PC-9 (cell line): ENCODE data around the gene OSBPL2. TPM values are rescaled to one million over a fixed set of nuclear protein-coding genes. Genes with fewer than 3 reads are reported as not detected.

ENCODE experiments used
- BruUV-seq: library from RNA; stranded (reverse); fragments of 400-500 nt; replicated peaks from 2 replicates; lab custom pipeline; 2021; lab: Mats Ljungman, UMichigan
- CTCF ChIA-PET: fragments of 300-600 bp; sonication (Branson Sonifier 250); formaldehyde crosslinking; loops from one replicate; lab custom pipeline; 2022; ENCODE audit warnings: antibody characterized with exemption; lab: Charles Lee
- POLR2A ChIA-PET: fragments of 300-600 bp; sonication (Branson Sonifier 250); formaldehyde crosslinking; loops from one replicate; lab custom pipeline; 2022; ENCODE audit warnings: antibody characterized with exemption; ENCODE audit not compliant: unreplicated experiment; lab: Charles Lee
- DNase-seq, 2 experiments: peaks; one replicate each; pipeline versions ENCODE4 v3.0.0 to v3.0.0-alpha.2; 2015 to 2022; ENCODE audit warnings: mixed read lengths in 1 of 2
- H2AFZ ChIP-seq: fragments of 200-600 bp; sonication (generic); 2 replicates; pipeline ENCODE4 v1.8.1; 2017; ENCODE audit warnings: antibody characterized with exemption
- H3F3A ChIP-seq: fragments of 200-600 bp; sonication (generic); 2 replicates; pipeline ENCODE4 v1.8.1; 2017; ENCODE audit warnings: antibody characterized with exemption, mild to moderate bottlenecking, low read depth; ENCODE audit not compliant: insufficient read depth
- H3K27ac ChIP-seq: fragments of 200-600 bp; sonication (generic); 2 replicates; pipeline ENCODE4 v1.6.1; 2016; ENCODE audit warnings: mixed run types
- H3K27me3 ChIP-seq: fragments of 200-600 bp; sonication (generic); 2 replicates; pipeline ENCODE4 v1.6.1; 2016; ENCODE audit warnings: low read depth, mixed run types; ENCODE audit not compliant: insufficient read depth
- H3K36me3 ChIP-seq: fragments of 200-600 bp; sonication (generic); 2 replicates; pipeline ENCODE4 v1.6.1; 2016; ENCODE audit warnings: low read depth, mixed run types
- H3K4me1 ChIP-seq: fragments of 200-600 bp; sonication (generic); replicated peaks from 2 replicates; pipeline ENCODE4 v1.6.1; 2016; ENCODE audit warnings: mixed run types; ENCODE audit not compliant: insufficient read depth
- H3K4me2 ChIP-seq: fragments of 200-600 bp; sonication (generic); 2 replicates; pipeline ENCODE4 v1.6.1; 2017; ENCODE audit warnings: mixed run types
- H3K4me3 ChIP-seq: fragments of 200-600 bp; sonication (generic); 2 replicates; pipeline ENCODE4 v1.6.1; 2016; ENCODE audit warnings: mixed run types
- H3K79me2 ChIP-seq: fragments of 200-600 bp; sonication (generic); 2 replicates; pipeline ENCODE4 v1.6.1; 2017; ENCODE audit warnings: low read depth, mixed run types
- H3K9me2 ChIP-seq: fragments of 200-600 bp; sonication (generic); 2 replicates; pipeline ENCODE4 v1.8.1; 2017; ENCODE audit warnings: mild to moderate bottlenecking; ENCODE audit not compliant: insufficient read depth
- H3K9me3 ChIP-seq: fragments of 200-600 bp; sonication (generic); 2 replicates; pipeline ENCODE4 v1.8.1; 2016; ENCODE audit warnings: low read depth; ENCODE audit not compliant: insufficient read depth
- H4K20me1 ChIP-seq: fragments of 200-600 bp; sonication (generic); 2 replicates; pipeline ENCODE4 v1.8.1; 2017; ENCODE audit not compliant: insufficient read depth
- EZH2 ChIP-seq: fragments of 200-600 bp; sonication (generic); IDR thresholded peaks from 2 replicates; pipeline ENCODE4 v1.8.0; 2017; ENCODE audit warnings: antibody characterized with exemption, low read depth
- intact Hi-C: fragments of 100-400 bp; cut with micrococcal nuclease; formaldehyde crosslinking; loops from one replicate; pipeline ENCODE4 v1.10.0; 2022; ENCODE audit not compliant: unreplicated experiment
- total RNA-seq: library from RNA; stranded (reverse); gene quantifications from 2 replicates; pipeline ENCODE4 v1.2.3, GENCODE V29; 2021
- TF ChIP-seq, protein P1 (sequence below): fragments of 200-600 bp; sonication (generic); conservative IDR thresholded peaks from 2 replicates; pipeline ENCODE4 v1.6.1; 2017; ENCODE audit warnings: mixed run types, antibody characterized with exemption, mild to moderate bottlenecking, moderate library complexity

OSBPL2 gene
- total RNA-seq, 1 experiment from 2014 or later = 84.8 TPM

DNA sequence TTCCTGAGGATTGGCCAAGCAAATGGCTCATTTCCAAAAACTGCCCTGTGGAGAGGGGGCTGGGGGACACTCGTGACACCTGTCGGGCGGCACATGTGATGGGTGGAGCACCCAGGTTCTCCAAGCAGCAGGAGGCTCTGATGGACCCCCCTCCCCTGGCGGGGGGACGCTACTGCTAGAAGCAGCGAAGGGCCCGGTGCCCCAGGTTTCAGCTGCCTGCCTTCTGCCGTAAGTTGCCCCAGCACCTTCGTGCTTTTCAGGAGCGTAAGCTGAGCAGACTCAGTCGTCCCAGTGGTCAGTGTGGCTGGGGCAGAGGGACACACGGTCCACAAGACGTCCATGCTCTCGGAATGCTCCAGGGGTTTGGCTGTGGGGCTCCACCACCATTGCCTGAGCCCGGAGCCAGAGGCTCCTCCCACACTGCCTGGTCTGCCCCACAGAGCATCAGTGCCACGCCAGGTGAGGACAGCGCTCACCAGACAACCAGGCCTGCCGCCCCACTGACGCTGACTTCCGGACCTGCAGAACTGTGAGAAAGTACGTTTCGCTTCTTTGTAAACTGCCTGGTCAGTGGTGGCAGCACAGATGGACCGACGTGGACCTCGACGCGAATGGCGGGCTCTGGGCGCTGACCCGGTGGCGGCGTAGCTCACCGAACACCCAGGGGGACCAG, 60.4 kb downstream of the OSBPL2 start:
- peaks cover 6% of the 10 kb centered on the region for H3K79me2 ChIP-seq
- 0 out of 2 replicates have a peak, but pooled peaks cover 5% of the 10 kb centered on the region for H3K36me3 ChIP-seq
- CTCF ChIA-PET = interaction anchor here (0.7 kb wide), 1 partner anchor 521 kb away, joined by 3 read pairs; no protein-coding TSS in a partner anchor
- no peak for DNase-seq
- H3K9me2 ChIP-seq = no peaks in the 10 kb centered on the region
- no peak overlapping the region for H2AFZ ChIP-seq
- H3K4me2 ChIP-seq = no peak overlapping the region
- peaks cover 8% of the 10 kb centered on the region for H4K20me1 ChIP-seq
- no TSS peak for BruUV-seq
- TF ChIP-seq EZH2 = no peak
- TF ChIP-seq, protein P1, sequence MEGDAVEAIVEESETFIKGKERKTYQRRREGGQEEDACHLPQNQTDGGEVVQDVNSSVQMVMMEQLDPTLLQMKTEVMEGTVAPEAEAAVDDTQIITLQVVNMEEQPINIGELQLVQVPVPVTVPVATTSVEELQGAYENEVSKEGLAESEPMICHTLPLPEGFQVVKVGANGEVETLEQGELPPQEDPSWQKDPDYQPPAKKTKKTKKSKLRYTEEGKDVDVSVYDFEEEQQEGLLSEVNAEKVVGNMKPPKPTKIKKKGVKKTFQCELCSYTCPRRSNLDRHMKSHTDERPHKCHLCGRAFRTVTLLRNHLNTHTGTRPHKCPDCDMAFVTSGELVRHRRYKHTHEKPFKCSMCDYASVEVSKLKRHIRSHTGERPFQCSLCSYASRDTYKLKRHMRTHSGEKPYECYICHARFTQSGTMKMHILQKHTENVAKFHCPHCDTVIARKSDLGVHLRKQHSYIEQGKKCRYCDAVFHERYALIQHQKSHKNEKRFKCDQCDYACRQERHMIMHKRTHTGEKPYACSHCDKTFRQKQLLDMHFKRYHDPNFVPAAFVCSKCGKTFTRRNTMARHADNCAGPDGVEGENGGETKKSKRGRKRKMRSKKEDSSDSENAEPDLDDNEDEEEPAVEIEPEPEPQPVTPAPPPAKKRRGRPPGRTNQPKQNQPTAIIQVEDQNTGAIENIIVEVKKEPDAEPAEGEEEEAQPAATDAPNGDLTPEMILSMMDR = no peak
- no peaks in the 10 kb centered on the region for H3K4me1 ChIP-seq
- intact Hi-C loops = no loop called here
- H3K27ac ChIP-seq = no peak overlapping the region
- POLR2A ChIA-PET = no interaction called here
- peaks cover 34% of the 10 kb centered on the region for H3F3A ChIP-seq
- no peak overlapping the region for H3K4me3 ChIP-seq
- no peaks in the 10 kb centered on the region for H3K9me3 ChIP-seq
- no peaks in the 10 kb centered on the region for H3K27me3 ChIP-seq

DNA sequence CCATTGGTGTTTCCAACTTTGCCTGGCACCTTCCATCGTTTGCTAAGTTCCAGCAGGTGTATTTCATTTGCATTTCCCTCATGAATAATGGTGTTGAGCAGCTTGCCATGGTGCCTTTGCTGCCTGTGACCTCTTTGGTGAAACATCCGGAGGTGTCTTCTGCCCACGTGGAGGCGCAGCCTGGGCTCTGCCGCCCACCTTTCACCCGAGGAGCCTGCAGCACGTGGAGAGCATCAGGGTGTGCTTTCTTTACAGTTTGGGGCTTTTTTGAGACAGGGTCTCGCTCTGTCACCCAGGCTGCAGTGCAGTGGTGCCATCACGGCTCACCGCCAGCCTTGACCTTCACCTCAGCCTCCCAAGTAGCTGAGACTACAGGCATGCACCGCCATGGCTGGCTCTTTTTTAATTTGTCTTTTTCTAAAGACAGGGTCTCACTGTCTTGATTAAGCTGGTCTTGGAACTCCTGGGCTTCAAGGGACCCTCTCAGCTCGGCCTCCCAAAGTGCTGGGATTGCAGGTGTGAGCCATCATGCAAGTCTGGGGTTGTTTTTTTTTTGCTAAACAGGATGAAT, 61.4 kb downstream of the OSBPL2 start:
- intact Hi-C loops = loop anchor here (5.0 kb wide), 3 partner anchors 323 to 493 kb away; no protein-coding TSS in a partner anchor
- Histone ChIP-seq H3K79me2 (peaks cover 17% of the 10 kb centered on the region), H3F3A (peaks cover 37% of the 10 kb centered on the region), H3K27me3 (no peaks in the 10 kb centered on the region), H4K20me1 (peaks cover 19% of the 10 kb centered on the region), H3K4me3 (no peak overlapping the region), H3K27ac (no peak overlapping the region), H3K4me1 (0 out of 2 replicates have a peak, but pooled peaks cover 7% of the 10 kb centered on the region), H3K4me2 (no peak overlapping the region), H3K9me3 (no peaks in the 10 kb centered on the region), H3K9me2 (no peaks in the 10 kb centered on the region), H2AFZ (no peak overlapping the region), H3K36me3 (0 out of 2 replicates have a peak, but pooled peaks cover 5% of the 10 kb centered on the region)
- ChIA-PET POLR2A (no interaction called here), CTCF (no interaction called here)
- TF ChIP-seq, protein P1 = no peak
- no peak for TF ChIP-seq EZH2
- no peak for DNase-seq
- no TSS peak for BruUV-seq

DNA sequence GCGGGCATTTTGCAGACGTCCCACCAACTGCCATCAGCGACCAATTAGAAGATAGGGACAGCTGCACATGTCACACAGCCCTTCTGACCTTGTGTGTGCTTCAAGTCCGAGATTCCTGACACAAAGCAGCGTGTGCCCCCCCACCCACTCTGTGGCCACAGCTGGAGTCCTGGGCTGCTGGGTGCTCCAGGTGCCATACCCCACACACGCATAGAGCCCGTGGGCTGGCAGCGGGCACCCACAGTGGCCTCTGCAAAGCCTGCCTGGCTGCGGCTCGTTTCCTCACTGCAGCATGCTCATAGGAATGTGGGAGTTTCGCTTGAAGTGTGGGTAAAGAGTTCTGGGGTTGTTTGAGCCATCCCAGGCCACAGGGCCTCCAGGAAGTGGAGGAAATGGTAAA, 62.0 kb downstream of the OSBPL2 start:
- Histone ChIP-seq H3K79me2 (peaks cover 22% of the 10 kb centered on the region), H3K4me3 (no peak overlapping the region), H2AFZ (no peak overlapping the region), H4K20me1 (peaks cover 25% of the 10 kb centered on the region), H3K4me2 (no peak overlapping the region), H3K9me2 (no peaks in the 10 kb centered on the region), H3K36me3 (peaks cover 5% of the 10 kb centered on the region; the same call in 1 of the 2 replicates), H3K27ac (no peak overlapping the region), H3K4me1 (peaks cover 12% of the 10 kb centered on the region), H3K27me3 (no peaks in the 10 kb centered on the region), H3F3A (peaks cover 42% of the 10 kb centered on the region), H3K9me3 (no peaks in the 10 kb centered on the region)
- no peak for DNase-seq
- ChIA-PET POLR2A (no interaction called here), CTCF (no interaction called here)
- BruUV-seq = no TSS peak
- intact Hi-C loops = loop anchor here (5.0 kb wide), 3 partner anchors 322 to 492 kb away; no protein-coding TSS in a partner anchor
- TF ChIP-seq EZH2 = no peak
- TF ChIP-seq, protein P1 = no peak
